ENCODE measurements around the gene CCDC78.

The CCDC78 gene

DNA sequence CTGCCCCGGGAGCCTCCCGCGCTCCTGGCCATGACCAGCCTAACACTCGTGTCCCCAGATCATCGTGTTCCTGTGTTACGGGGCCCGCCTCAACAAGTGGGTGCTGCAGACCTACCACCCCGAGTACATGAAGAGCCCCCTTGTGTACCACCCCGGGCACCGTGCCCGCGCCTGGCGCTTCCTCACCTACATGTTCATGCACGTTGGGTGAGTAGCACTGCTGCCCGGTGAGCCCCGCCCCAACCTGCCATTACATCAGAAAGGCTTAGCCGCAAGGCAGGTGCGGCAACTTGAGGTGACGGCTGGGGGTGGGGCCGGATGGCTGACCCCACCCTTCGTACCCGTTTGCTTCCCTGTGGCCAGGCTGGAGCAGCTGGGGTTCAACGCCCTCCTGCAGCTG lies 49.3 kb downstream of the CCDC78 start:
- DNase-seq, result peak; percentile 82

- DNase-seq, result no peak
Observed at GRCh38 chr16:676565-676902, 49.7 kb downstream of the CCDC78 start.

GRCh38 chr16:675884-676564 lies 50.2 kb downstream of the CCDC78 start:
- DNase-seq, result no peak

DNA sequence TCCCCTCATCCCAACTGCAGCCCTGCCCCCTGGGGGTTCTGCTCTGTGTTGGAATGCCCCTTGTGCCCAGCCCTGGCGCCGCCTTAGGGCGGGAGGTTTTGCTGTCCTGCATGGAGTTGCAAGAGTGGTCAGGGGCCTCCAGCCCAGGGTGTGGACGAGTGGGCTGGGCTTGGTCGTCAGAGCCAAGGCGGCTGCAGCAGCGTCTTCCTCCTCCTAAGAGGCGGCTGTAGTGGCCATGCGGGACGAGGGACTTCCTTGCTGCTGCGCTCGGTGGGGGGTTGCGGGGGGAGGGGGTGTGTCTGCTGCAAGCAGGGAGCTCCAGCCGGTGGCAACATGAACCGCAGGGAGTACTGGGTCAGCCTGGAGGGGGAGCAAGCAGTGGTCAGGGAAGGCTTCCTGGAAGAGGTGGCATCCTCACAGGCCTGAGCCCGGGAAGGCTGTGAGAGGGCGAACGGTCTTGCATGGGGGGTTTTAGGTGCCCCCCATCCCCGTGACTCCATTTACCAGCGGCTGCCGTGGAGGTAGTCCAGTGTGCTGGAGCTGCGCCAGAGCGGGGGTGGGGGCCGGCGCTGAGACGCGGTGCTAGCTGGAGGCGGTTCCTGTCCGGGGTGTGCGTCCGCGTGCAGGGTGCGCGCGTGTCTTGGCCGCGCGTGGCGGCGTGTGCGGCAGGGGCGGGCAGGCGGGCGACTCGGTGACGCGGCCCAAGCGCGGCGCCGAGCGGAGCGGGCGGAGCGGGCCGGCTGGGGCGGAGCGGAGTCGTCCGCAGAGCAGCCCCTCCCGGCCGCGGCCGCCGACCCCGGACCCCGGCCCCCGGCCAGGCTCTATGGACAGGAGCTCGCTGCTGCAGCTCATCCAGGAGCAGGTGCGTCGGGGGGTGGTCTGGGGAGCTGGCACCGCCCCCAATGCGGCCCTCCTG lies 51.0 kb downstream of the CCDC78 start, which contains the start of gene RHBDL1:
RHBDL1 (plus strand) TSS at position 704 of the 916 bp plus-strand sequence; CDS start at position 824, 120 bp downstream.
- no peak for DNase-seq

GRCh38 chr16:674214-674881 lies 51.9 kb downstream of the CCDC78 start:
- no peak for DNase-seq

DNA sequence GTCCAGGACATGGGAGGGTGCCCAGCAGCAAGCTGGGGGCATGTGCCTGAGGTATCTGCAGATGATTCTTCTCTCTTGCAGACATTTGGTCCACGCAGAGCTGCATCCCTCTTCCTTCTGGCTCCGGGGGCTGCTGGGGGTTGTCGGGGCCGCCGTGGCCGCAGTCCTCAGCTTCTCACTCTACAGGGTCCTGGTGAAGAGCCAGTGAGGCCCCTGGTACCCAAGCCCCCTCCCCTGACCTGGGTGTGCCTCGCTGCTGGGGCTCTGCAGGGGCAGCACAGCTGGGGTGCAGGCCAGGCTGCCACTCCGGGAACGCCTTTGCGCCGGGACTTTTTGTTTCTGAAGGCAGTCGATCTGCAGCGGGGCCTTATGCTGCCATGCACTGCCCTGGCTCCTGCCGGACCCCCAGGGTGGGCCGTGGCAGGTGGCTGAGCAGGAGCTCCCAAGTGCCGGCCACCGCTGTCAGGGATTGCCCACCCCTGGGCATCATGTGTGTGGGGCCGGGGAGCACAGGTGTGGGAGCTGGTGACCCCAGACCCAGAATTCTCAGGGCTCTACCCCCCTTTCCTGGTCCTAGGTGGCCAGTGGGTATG lies 52.7 kb downstream of the CCDC78 start:
- DNase-seq, result no peak

DNA sequence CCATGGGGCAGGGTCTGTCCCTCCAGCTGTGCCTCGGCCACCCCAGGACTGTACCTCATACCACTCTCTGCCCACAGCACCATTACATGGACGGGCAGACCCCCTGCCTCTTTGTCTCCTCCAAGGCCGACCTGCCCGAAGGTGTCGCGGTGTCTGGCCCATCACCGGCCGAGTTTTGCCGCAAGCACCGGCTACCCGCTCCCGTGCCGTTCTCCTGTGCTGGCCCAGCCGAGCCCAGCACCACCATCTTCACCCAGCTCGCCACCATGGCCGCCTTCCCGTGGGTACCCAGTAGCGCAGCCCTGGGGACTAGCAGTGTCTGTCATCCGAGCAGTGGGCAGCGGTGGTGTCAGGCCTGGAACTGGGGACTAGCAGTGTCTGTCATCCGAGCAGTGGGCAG lies 53.4 kb downstream of the CCDC78 start:
- DNase-seq, result no peak

Data from NCI-H510A (cell line).